HG03439 (cell line): Measurements from ENCODE around the gene SLC22A4.

ENCODE experiments used
- ATAC-seq: cut with Tn5 transposase; IDR thresholded peaks from one replicate; pipeline ENCODE4 v1.9.1; 2021; ENCODE audit warnings: mild to moderate bottlenecking, moderate library complexity; ENCODE audit not compliant: unreplicated experiment

SLC22A4 gene

DNA sequence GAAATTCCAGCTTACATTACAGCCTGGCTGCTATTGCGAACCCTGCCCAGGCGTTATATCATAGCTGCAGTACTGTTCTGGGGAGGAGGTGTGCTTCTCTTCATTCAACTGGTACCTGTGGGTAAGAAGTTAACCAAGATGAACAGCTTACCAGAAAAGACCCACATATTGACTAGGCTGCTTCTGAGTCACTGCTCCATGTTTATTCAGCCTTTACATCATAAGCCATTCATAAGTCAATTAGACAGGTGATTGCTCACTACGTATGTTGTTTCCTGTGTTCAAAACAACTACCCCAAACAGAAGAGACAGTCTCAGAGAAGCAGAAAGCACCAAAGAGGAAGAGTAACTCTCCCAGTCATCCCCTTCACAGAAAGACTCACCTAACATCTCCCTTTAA, 40.6 kb downstream of the SLC22A4 start:
- ATAC-seq = no peak

DNA sequence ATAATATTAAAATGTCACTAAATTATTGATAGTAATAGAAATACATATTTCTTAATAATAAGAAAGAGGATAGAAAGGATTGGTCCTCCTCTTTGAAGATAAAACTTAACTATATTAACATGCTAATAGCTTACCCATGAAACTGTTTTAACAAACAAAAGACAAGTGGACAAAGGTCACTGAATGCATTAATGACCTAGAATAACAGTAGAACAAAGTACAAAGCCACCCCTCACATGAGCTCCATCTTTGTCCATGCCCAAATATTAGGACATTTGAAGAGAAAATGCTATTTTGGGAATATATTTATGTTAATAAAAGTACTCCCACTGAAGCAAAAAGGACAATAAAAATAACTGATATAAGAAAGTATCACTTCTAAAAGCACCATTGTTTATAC, 41.2 kb downstream of the SLC22A4 start:
- no peak for ATAC-seq

DNA sequence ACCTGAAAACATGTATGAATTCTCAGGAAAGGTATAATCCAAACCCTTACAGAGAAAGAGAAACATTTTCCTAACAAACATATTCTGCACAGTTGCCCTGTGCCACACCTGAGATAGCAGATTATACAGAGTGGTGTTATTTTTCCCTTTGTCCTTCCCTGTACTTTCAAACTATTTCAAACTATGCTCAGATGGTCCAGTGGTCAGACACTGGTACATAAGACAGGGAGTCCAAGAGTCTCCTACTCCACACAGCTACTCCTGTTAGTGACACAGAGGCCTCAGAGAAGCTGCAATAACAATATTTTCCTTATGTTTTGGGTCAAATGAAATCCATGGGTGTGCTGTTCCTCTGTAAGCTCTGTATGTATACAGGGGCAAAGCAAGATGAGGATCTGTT, 45.3 kb downstream of the SLC22A4 start:
- ATAC-seq = no peak

DNA sequence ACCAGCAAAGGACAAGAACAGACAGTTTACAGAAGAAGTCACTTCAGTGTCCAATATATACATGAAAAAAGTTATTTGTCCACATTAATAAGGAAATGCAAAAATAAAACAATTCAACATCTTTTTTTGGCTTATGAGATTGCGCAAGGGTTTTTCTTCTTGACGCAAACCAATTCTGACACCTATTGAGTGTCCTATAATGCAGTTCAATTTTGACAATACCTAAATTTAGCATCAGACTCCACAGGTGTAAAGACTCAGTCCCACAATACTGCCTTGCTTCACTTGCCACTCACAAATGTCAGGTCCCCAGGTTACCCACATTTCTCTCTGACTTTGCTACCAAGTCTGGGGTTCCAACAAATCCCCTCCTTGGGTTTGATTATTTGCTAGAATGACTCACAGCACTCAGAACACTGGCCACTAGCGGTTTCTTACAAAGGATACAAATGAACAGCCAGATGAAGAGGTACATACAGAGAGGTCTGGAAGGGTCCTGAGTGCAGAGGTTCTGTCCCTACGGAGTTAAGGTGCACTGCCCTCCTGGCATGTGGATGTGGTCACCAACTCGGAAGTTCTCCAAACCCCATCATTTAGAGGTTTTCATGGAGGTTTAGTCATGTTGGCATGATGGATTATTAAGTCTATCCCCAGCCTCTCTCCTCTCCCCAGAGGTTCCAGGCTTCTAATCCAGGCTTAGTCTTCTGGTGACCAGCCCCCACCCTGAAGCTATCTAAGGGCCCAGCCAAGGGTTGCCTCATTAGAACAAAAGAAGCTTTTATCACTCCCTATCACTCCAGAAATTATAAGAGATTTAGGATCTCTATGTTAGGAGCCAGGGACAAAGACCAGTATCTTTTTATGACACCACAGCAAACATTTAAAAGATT, 48.3 kb downstream of the SLC22A4 start:
- no peak for ATAC-seq

DNA sequence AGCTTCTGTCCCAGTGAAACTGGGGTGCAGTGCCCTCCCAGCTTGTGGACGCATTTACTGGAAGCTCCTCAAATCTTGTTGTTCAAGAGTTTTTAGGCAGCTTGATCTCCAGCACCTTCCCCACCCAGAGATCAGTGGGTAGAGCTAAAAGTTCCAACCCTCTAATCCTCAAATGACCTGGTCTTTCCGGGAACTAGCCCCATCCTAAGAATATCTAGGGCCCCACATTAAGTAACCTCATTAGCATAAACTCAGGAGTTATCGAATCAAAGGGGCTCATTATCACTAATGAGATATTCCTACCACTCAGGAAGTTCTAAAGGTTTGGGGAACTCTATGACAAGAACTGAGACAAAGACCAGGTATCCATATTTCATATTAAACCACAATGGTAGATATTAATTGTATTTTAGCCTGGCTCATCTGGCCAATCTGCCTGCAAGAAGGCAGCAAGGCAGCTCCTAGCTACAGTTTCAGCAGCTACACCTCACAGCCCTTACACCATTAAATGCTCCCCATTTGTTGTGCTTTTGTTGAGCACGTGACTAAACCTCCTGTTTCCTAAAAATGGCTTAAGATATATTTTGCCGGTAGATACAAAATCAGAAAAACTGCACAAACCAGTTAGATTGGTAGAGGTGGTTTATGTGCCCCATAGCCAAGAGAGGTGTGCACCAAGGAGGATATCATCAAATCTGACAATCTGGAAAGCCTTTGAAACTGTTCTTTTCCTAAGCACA, 50.8 kb downstream of the SLC22A4 start:
- no peak for ATAC-seq

DNA sequence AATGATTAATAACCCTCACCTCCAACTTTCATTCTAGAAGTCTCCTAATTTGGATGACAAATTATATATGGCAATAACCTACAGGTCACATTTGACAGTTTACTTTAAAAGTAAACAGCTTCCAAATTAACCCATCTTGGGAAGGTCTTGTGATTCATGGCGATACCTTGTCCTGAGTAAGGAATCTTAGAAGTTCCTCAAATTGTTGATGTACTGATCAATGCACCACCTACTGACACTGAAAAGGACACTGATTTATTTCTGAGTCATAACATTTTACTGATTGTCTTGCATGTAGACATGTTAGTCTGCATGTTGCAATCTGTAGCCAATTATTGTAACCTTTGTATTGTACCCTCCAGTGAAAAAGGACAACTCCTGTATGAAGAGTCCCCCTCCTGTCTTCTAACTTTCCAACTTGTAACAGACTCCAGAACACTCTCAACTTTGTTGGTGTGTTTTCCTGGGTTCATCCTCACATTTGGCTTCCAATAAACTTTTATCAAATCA, 59.3 kb downstream of the SLC22A4 start:
- no peak for ATAC-seq

DNA sequence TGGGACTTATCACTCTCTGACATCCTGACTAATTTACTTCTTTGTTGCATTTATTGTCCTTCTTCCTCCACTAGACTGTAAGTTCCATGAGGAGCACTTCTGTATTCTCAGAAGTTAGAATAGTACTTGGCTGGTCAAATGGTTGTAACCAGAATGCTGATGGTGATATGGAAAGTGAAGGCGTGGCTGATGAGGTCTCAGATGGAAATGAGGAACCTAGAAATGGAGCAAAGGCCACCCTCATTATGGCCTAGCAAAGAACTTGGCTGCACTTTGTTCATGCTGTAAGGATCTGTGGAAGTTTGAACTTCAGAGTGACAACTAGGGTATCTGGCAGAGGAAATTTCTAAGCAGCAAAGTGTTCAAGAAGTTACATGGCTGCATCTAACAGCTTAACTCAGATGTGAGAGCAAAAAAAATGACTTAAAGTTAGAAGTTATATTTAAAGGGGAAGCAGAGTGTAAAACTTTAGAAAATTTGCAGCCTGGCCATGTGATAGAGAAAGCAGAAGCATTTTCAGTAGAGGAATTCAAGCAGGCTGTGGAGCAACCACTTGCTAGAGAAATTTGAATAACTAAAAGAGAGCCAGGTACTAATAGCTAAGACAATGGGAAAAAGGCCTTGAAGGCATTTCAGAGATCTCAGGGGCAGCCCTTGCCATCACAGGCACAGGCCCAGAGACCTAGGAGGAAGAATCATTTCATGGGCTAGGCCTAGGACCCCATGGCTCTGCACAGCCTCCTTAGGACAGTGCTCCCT, 60.4 kb downstream of the SLC22A4 start:
- ATAC-seq = no peak

DNA sequence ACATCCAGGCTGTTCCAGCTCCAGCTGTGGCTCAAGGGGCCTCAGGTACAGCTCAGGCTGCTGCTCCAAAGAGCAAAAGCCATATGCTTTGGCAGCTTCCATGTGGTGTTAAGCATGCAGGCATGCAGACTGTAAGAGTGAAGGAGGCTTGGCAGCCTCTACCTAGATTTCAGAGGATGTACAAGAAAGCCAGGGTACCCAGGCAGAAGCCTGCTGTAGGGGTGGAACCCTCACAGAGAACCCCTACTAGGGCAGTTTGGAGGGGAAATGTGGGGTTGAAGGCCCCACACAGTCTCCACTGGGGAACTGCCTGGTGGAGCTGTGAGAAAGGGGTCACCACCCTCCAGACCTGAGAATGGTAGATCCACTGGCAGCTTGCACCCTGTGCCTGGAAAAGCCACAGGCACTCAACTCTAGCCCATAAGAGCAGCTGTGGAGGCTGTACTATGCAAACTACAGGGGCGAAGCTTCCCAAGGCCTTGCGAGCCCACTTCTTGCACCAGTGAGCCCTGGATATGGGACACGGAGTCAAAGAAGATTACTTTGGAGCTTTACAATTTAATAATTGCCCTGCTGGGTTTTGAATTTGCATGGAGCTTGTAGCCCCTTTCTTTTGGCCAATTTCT, 61.1 kb downstream of the SLC22A4 start:
- no peak for ATAC-seq

DNA sequence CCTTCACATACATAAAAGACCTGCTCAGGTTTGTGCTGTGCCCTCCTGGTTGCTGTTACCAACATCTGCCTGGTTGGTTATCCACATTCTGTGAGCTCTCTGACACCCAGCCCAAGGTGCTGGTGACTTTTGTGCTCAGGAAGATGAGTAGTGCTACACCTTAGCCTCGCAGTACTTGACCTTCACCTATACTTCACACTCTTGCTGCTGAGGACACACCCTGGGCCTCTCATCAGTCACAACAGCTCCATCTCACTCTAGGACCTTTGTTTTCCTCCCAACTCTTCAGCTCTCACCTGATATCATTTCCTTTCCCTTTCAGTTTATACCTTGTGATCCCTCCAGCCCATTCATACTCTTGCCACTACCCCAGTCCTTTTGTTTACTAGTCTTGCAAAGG, 64.6 kb downstream of the SLC22A4 start:
- ATAC-seq = no peak

DNA sequence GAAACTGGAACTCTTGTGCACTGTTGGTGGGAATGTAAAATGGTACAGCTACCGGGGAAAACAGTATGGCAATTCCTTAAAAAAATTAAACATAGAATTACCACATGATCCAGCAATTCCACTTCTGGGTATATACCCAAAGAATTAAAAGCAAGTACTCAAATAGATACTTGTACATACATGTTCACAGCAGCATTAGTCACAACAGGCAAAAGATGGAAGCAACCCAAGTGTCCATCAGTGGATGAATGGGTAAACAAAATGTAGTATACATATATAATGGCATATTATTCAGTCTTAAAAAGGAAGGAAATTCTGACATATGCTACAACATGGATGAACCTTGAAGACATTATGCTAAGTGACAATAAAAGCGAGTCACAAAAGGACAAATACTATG, 67.9 kb downstream of the SLC22A4 start:
- ATAC-seq = no peak

DNA sequence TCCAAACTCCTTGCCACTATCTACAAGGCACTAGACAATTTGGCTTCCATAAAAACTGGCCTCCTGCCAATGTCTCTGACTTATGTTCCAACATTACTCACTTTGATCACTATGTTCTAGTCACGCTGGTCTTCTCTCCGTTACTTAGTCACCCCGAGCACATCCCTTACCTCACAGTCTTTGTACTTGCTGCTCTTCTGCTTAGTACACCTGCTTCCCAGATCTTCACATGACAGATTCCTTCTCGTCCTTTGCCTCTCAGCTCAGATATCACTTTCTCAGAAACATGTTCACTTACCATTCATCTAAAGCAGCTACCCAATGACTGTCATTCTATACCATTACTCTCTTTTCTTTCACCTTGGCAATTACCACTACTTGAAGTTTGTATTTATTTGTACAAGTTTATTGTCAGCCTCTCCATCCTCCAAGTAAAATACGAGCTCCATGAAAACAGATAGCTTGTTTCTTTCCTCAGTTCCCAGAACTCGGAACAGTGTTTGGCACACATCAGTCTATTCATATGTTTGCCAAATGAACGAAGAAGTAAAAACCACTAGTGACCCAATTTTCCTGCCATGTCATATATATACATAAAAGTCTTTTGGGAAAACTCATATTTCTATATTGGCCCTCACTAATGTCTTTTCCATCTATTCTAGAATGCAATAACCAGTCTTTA, 69.4 kb downstream of the SLC22A4 start:
- no peak for ATAC-seq

DNA sequence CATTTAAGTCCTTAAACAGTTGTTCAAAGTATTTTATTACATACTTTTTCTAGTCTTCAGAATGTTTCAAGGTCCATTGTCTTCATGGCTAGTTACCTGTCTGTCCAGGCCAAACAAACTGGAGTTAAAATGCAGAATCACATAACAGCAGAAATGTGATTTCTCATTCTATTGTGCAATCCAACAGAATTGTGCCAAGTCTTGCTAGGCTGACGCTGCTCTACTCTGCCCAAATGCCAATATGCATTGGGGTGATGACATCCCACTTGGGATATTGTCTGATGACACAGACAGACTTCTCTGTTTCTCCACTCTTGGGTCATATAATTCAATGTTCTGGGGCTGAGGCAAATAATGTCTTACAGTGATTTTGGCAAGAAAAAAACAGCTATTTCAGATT, 70.1 kb downstream of the SLC22A4 start:
- ATAC-seq = no peak

DNA sequence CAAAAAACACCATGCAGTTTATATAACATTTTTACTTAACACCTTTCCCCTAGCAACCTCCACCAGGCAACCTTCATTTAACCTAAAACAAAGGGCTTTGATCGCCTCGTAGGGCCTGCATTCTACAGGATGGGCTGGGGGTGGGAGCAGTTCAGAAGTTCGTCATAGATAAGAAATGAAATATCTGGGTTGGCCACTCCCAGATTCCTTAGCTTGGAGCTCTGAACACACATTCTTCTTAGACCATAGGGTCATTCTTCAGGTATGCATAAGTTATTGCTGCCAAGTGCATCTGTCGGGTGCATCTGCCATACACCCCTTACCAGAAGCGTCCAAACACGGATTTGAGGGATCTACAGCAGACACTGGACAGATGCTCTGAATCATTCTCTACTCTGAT, 71.0 kb downstream of the SLC22A4 start:
- ATAC-seq = no peak

DNA sequence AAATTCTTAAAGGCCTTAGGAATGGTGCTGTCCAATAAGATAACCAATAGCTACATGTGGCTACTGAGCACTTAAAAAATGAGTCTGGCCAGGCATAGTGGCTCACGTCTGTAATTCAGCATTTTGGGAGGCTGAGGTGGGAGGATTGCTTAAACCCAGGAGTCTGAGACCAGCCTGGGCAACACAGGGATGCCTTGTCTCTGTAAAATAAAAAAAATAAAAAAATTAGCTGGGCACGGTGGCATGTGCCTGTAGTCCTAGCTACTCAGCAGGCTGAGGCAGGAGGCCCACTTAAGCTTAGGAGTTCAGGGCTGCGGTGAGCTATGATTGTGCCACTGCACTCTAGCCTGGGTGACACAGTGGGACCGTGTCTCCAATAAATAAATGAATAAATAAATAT, 74.0 kb downstream of the SLC22A4 start:
- no peak for ATAC-seq

DNA sequence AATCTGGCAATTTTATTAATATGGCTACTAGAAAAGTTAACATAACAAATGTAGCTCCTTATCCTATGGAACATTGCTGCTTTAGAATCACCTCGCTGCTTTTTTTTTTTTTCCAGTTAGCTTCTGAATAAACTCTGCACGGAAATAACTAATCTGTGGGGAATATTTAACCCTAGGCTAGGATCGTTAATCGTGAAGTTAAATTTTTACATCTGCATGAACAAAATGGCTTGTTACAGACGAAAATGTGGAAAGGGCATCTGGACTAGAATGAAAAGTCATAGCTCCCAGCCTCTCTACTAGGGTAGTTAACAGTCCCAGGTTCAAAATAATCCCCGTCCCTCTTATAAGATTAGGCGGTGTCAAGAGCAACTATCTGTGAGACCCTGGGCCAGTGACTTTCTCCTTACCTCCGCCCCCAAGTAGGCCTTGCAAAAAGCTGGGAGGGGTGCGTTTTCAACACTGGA, 74.8 kb downstream of the SLC22A4 start:
- ATAC-seq = no peak

DNA sequence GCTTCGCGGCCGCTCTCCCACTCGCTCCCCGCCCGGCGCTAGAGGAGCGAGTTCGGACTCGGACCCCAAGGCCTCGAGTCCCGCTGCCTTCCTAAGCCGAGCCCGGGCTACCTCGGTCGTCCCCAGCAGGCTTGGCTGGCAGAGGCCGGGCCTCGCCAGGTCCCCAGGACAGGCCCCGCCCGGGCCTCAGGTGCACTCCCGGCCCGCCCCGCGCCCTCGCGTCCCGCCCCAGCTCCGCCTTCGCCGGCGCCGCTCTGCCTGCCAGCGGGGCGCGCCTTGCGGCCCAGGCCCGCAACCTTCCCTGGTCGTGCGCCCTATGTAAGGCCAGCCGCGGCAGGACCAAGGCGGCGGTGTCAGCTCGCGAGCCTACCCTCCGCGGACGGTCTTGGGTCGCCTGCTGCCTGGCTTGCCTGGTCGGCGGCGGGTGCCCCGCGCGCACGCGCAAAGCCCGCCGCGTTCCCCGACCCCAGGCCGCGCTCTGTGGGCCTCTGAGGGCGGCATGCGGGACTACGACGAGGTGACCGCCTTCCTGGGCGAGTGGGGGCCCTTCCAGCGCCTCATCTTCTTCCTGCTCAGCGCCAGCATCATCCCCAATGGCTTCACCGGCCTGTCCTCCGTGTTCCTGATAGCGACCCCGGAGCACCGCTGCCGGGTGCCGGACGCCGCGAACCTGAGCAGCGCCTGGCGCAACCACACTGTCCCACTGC, 75.4 kb downstream of the SLC22A4 start, which contains the start of gene SLC22A5:
Gene SLC22A5, plus strand, starts transcription at position 237 of the 707 bp plus-strand sequence. Its CDS starts 263 bp downstream, at position 500.
- peak; percentile 91 for ATAC-seq

DNA sequence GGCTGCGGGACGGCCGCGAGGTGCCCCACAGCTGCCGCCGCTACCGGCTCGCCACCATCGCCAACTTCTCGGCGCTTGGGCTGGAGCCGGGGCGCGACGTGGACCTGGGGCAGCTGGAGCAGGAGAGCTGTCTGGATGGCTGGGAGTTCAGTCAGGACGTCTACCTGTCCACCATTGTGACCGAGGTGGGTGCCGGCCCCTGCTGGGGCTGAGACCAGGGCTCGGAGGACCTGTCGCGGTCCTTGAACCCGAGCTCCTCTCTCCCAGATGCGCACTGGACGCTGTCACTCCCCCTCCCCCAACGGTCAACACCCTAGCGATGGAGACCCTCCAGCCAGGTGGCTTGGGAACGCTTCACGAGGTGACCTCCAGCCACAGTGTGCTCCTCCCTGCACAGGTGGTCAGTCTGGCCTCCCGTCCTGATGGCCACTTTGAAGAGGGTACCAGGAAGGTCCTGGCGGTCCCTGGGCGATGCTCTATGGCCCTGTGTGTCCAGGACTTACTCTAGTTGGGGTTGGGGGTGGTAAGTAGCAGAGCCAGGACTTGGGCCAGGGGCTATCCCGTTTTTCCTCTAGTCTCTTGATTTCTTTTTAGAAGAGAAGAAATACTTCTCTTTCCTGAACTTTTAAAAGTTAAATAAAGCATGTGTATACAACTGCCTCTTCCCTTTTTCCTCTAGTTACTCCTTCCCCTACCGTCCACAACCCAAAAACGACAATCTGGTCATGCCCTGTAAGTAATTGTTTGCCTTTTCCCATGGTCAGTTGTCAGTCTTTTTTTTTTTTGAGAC, 76.2 kb downstream of the SLC22A4 start:
- no peak for ATAC-seq

DNA sequence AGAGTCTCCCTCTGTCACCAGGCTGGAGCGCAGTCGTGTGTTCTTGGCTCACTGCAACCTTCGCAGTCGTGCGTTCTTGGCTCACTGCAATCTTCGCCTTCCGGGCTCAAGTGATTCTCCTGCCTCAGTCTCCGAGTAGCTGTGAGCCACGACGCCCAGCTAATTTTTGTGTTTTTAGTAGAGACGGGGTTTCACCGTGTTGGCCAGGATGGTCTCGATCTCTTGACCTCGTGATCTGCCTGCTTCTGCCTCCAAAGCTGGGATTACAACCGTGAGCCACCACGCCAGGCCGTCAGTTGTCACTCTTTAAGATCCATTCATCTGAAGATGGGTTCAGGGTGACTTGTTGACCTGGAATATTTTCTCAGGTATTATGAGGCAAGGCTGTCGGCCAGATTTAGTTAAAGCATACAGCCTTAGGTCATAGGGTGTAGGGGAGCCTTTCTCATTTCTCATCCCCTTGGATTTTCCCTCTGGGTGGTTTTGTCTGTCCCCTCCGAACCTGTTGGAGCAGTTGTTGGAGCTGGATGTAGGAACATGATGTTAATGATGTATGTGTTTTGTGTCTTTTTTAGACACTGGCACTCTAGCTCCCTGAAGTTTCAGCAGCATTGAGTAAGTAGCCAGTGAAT, 76.9 kb downstream of the SLC22A4 start:
- ATAC-seq = no peak
